K562 (cell line): ENCODE measurements around the gene HSDL1. TPM values are rescaled to one million over a fixed set of nuclear protein-coding genes. Genes with fewer than 3 reads are reported as not detected.

ENCODE experiments used
- CBFB ChIP-seq: sonication (generic); formaldehyde crosslinking; IDR thresholded peaks from 2 replicates; pipeline ENCODE4 v1.4.0; 2020; ENCODE audit warnings: mild to moderate bottlenecking, missing genetic modification reagents
- CHCHD3 ChIP-seq: fragments of 250-450 bp; sonication (Bioruptor Pico); IDR thresholded peaks from 2 replicates; pipeline ENCODE4 v2.1.2; 2022; ENCODE audit warnings: mild to moderate bottlenecking
- MTF1 ChIP-seq: fragments of 250-450 bp; sonication (Bioruptor Pico); IDR thresholded peaks from 2 replicates; pipeline ENCODE4 v1.9.0; 2021; ENCODE audit warnings: moderate library complexity, mild to moderate bottlenecking, inconsistent platforms, borderline replicate concordance
- U2AF2 ChIP-seq: fragments of 200-400 bp; formaldehyde crosslinking; optimal IDR thresholded peaks from 2 replicates; pipeline ENCODE3; 2017; ENCODE audit warnings: low read depth, mild to moderate bottlenecking, low read length
- polyA plus RNA-seq, 8 experiments: library from polyadenylated mRNA; depleted of rRNA in 4 of 8; stranded (reverse) in 5 of 8; unstranded in 3 of 8; fragments of >200 nt; fragmentation: Nextera tagmentation in 2 of 8; fragmentation: Illumina TruSeq in 1 of 8; extraction: Ambion mirVana in 2 of 8; extraction: Trizol in 1 of 8; gene quantifications; 2 replicates each; pipeline versions ENCODE4 v1.2.1 to v1.2.3, GENCODE V29; 2011 to 2014; ENCODE audit warnings: inconsistent platforms in 1 of 8, missing spikeins in 1 of 8
- total RNA-seq, 7 experiments: library from RNA; depleted of rRNA in 6 of 7; stranded (reverse); fragments of >200 nt in 6 of 7; fragmentation: Illumina TruSeq in 2 of 7; extraction: Trizol in 2 of 7; gene quantifications; 2 replicates each; pipeline versions ENCODE4 v1.2.1 to v1.2.3, GENCODE V29; 2011 to 2021; ENCODE audit warnings: low replicate concordance in 1 of 7
- TF ChIP-seq, protein P1 (sequence below): IDR thresholded peaks from 2 replicates; pipeline ENCODE4 v1.6.1; 2016; ENCODE audit warnings: missing genetic modification characterization, missing compliant biosample characterization
- TF ChIP-seq, protein P2 (sequence below): fragments of 450-650 bp; IDR thresholded peaks from 2 replicates; pipeline ENCODE4 v1.7.1; 2018; ENCODE audit warnings: mild to moderate bottlenecking, low read depth; ENCODE audit not compliant: partially characterized antibody
- TF ChIP-seq, protein P3 (sequence below), 2 experiments: IDR thresholded peaks in 1 of 2; conservative IDR thresholded peaks in 1 of 2; 2 replicates each; pipeline ENCODE4 v1.6.1; 2016; ENCODE audit warnings: low read depth in 2 of 2, mild to moderate bottlenecking in 1 of 2, missing compliant biosample characterization in 1 of 2, missing genetic modification characterization in 1 of 2, moderate library complexity in 1 of 2

HSDL1 gene
- total and polyA plus RNA-seq, 9 of the 15 experiments (the other 6 are each of a cell fraction or from before 2014, with no cell fraction given), result 14.8 to 41.2 (median 27.7) TPM

DNA sequence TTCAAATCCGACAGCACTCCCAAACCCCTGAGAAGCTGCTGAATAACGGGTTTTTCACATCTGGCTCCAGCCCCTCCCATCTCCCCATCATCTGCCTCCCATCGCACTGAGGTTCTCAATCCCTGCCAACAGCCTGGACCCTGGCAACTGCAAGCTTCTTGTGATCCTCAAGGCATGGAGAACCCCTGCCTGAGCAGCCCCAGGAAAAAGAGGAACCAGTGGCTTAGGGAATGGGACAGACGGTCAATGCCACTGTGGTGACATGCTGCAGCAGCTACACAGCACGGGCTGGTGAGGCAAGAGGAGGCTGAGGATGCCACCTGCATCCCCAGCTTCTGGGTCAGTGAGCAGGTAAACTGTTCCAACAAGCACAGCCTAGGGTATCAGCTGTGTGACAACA lies 25.0 kb downstream of the HSDL1 start (continued):
- TF ChIP-seq, protein P1, sequence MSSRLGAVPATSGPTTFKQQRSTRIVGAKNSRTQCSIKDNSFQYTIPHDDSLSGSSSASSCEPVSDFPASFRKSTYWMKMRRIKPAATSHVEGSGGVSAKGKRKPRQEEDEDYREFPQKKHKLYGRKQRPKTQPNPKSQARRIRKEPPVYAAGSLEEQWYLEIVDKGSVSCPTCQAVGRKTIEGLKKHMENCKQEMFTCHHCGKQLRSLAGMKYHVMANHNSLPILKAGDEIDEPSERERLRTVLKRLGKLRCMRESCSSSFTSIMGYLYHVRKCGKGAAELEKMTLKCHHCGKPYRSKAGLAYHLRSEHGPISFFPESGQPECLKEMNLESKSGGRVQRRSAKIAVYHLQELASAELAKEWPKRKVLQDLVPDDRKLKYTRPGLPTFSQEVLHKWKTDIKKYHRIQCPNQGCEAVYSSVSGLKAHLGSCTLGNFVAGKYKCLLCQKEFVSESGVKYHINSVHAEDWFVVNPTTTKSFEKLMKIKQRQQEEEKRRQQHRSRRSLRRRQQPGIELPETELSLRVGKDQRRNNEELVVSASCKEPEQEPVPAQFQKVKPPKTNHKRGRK (tag), result no peak
- TF ChIP-seq, protein P2, sequence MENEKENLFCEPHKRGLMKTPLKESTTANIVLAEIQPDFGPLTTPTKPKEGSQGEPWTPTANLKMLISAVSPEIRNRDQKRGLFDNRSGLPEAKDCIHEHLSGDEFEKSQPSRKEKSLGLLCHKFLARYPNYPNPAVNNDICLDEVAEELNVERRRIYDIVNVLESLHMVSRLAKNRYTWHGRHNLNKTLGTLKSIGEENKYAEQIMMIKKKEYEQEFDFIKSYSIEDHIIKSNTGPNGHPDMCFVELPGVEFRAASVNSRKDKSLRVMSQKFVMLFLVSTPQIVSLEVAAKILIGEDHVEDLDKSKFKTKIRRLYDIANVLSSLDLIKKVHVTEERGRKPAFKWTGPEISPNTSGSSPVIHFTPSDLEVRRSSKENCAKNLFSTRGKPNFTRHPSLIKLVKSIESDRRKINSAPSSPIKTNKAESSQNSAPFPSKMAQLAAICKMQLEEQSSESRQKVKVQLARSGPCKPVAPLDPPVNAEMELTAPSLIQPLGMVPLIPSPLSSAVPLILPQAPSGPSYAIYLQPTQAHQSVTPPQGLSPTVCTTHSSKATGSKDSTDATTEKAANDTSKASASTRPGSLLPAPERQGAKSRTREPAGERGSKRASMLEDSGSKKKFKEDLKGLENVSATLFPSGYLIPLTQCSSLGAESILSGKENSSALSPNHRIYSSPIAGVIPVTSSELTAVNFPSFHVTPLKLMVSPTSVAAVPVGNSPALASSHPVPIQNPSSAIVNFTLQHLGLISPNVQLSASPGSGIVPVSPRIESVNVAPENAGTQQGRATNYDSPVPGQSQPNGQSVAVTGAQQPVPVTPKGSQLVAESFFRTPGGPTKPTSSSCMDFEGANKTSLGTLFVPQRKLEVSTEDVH, result no peak
- TF ChIP-seq CHCHD3 (CRISPR knock-in tag), result no peak
- no peak for TF ChIP-seq U2AF2
- no peak for TF ChIP-seq MTF1 (CRISPR knock-in tag)
- TF ChIP-seq, protein P3, sequence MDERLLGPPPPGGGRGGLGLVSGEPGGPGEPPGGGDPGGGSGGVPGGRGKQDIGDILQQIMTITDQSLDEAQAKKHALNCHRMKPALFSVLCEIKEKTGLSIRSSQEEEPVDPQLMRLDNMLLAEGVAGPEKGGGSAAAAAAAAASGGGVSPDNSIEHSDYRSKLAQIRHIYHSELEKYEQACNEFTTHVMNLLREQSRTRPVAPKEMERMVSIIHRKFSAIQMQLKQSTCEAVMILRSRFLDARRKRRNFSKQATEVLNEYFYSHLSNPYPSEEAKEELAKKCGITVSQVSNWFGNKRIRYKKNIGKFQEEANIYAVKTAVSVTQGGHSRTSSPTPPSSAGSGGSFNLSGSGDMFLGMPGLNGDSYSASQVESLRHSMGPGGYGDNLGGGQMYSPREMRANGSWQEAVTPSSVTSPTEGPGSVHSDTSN (CRISPR knock-in tag; IDR thresholded peaks at IDR 0.05; ENCODE audit: low read depth), result no peak
- TF ChIP-seq, protein P3 (tag; conservative IDR thresholded peaks at IDR 0.05; ENCODE audit: low read depth), result no peak
- TF ChIP-seq CBFB (CRISPR knock-in tag), result no peak
